Neural cell (in vitro differentiated cells): ENCODE results near the gene PRSS21. TPM values are rescaled to one million over a fixed set of nuclear protein-coding genes. Genes with fewer than 3 reads are reported as not detected.

Experiments
- H2AFZ ChIP-seq: fragments of 200-600, 300-800 bp; sonication (generic), shearing (Covaris generic); 2 replicates; pipeline ENCODE4 v1.6.0; 2014; ENCODE audit warnings: low read depth, mild to moderate bottlenecking, antibody characterized with exemption, low read length, moderate library complexity
- H3F3A ChIP-seq: fragments of 200-600 bp; shearing (Covaris generic); 2 replicates; pipeline ENCODE4 v1.6.1; 2016; ENCODE audit warnings: mild to moderate bottlenecking, moderate library complexity, mixed read lengths, antibody characterized with exemption, low read length; ENCODE audit not compliant: insufficient read depth, poor library complexity, severe bottlenecking
- H3K27ac ChIP-seq: fragments of 200-600, 300-800 bp; sonication (generic), shearing (Covaris generic); 2 replicates; pipeline ENCODE4 v1.5.1; 2014; ENCODE audit warnings: mild to moderate bottlenecking, low read length, moderate library complexity
- H3K27me3 ChIP-seq: fragments of 300-800, 200-600 bp; sonication (generic), shearing (Covaris generic); 2 replicates; pipeline ENCODE4 v1.6.0; 2014; ENCODE audit warnings: mild to moderate bottlenecking, low read depth, low read length, moderate library complexity; ENCODE audit not compliant: insufficient read depth
- H3K36me3 ChIP-seq: fragments of 300-800, 200-600 bp; sonication (generic), shearing (Covaris generic); 2 replicates; pipeline ENCODE4 v1.5.1; 2014; ENCODE audit warnings: mild to moderate bottlenecking, antibody characterized with exemption, low read length, moderate library complexity; ENCODE audit not compliant: insufficient read depth
- H3K4me2 ChIP-seq: fragments of 300-800, 200-600 bp; sonication (generic), shearing (Covaris generic); 2 replicates; pipeline ENCODE4 v1.6.0; 2014; ENCODE audit warnings: mild to moderate bottlenecking, low read length
- H3K4me3 ChIP-seq: fragments of 300-800, 200-600 bp; sonication (generic), shearing (Covaris generic); 2 replicates; pipeline ENCODE4 v1.5.1; 2014; ENCODE audit warnings: mild to moderate bottlenecking, low read length, moderate library complexity
- H3K79me2 ChIP-seq: fragments of 200-600 bp; shearing (Covaris generic); replicated peaks from 2 replicates; pipeline ENCODE4 v1.6.0; 2014; ENCODE audit warnings: mild to moderate bottlenecking, low read length, moderate library complexity; ENCODE audit not compliant: insufficient read depth
- H3K9ac ChIP-seq: fragments of 300-800, 200-600 bp; sonication (generic), shearing (Covaris generic); 2 replicates; pipeline ENCODE4 v1.6.1; 2016; ENCODE audit warnings: mild to moderate bottlenecking, low read length, mixed read lengths
- H3K9me2 ChIP-seq: fragments of 200-600 bp; shearing (Covaris generic); 2 replicates; pipeline ENCODE4 v1.6.1; 2016; ENCODE audit warnings: mild to moderate bottlenecking, low read length, mixed read lengths; ENCODE audit not compliant: insufficient read depth
- H3K9me3 ChIP-seq: fragments of 200-600, 300-800 bp; sonication (generic), shearing (Covaris generic); 2 replicates; pipeline ENCODE4 v1.6.1; 2016; ENCODE audit warnings: mild to moderate bottlenecking, mixed run types, low read length, moderate library complexity, mixed read lengths
- H4K20me1 ChIP-seq: fragments of 200-600 bp; shearing (Covaris generic); 2 replicates; pipeline ENCODE4 v1.6.1; 2016; ENCODE audit warnings: mild to moderate bottlenecking, mixed run types; ENCODE audit not compliant: insufficient read depth
- EP300 ChIP-seq: fragments of 450-650 bp; conservative IDR thresholded peaks from 2 replicates; pipeline ENCODE4 v1.6.1; 2014; ENCODE audit warnings: antibody characterized with exemption, mild to moderate bottlenecking, moderate library complexity; ENCODE audit not compliant: poor library complexity, severe bottlenecking
- EZH2 ChIP-seq: fragments of 200-600, 300-800 bp; shearing (Covaris generic), sonication (generic); IDR thresholded peaks from 2 replicates; pipeline ENCODE4 v1.6.1; 2014; ENCODE audit warnings: antibody characterized with exemption, low read length, borderline replicate concordance, mild to moderate bottlenecking; ENCODE audit not compliant: insufficient read depth, poor library complexity, severe bottlenecking
- MXI1 ChIP-seq: fragments of 450-650 bp; conservative IDR thresholded peaks from 2 replicates; pipeline ENCODE4 v1.6.1; 2014; ENCODE audit warnings: antibody characterized with exemption, mild to moderate bottlenecking; ENCODE audit not compliant: poor library complexity, severe bottlenecking
- POLR2AphosphoS5 ChIP-seq: IDR thresholded peaks from 2 replicates; pipeline ENCODE4 v1.6.1; 2012
- RAD21 ChIP-seq: fragments of 450-650 bp; conservative IDR thresholded peaks from 2 replicates; pipeline ENCODE4 v1.6.1; 2014; ENCODE audit warnings: antibody characterized with exemption, mild to moderate bottlenecking, moderate library complexity
- SMC3 ChIP-seq: fragments of 450-650 bp; conservative IDR thresholded peaks from 2 replicates; pipeline ENCODE4 v1.6.1; 2014; ENCODE audit warnings: antibody characterized with exemption, mild to moderate bottlenecking, moderate library complexity; ENCODE audit not compliant: poor library complexity
- TAF1 ChIP-seq: IDR thresholded peaks from 2 replicates; pipeline ENCODE4 v1.6.1; 2012; ENCODE audit warnings: low read depth
- polyA plus RNA-seq: library from polyadenylated mRNA; depleted of rRNA; stranded (reverse); fragments of >200 nt; gene quantifications from 2 replicates; pipeline ENCODE4 v1.2.3, GENCODE V29; 2014
- small RNA-seq, 3 experiments: library from RNA; depleted of rRNA; stranded (forward); fragments of <200 nt; gene quantifications; one replicate each; pipeline ENCODE3, GENCODE V24; 2012
- TF ChIP-seq, protein P1 (sequence below): fragments of 450-650 bp; IDR thresholded peaks from 2 replicates; pipeline ENCODE4 v1.5.1; 2014; ENCODE audit warnings: antibody characterized with exemption, mild to moderate bottlenecking, moderate library complexity; ENCODE audit not compliant: poor library complexity, severe bottlenecking
- TF ChIP-seq, protein P2 (sequence below): IDR thresholded peaks from 2 replicates; pipeline ENCODE4 v1.6.1; 2012; ENCODE audit warnings: borderline replicate concordance

Gene PRSS21
- polyA plus RNA-seq, 1 donor from 2014 or later, result not detected

DNA sequence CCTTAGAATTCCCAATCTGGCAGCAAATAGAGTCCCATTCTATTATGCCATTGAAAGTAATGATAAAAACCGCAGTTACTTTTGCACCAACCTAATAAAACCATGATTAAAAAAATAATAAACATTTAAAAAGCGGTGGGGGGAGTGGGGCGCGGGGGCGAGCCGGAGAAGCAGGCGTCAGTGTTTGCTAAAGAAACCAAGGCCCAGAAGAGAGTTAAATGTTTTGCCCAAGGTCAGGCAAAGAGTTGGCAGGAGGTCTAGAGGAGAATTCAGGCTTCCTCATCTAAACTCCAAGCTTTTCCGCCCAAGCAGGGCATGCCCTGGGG is 50.6 kb downstream of the PRSS21 start:
- Histone ChIP-seq H3K79me2 (no peaks in the 10 kb centered on the region), H3K9me3 (no peaks in the 10 kb centered on the region), H3F3A (no peaks in the 10 kb centered on the region), H3K27me3 (peaks cover 25% of the 10 kb centered on the region), H3K4me2 (peak overlapping the region; percentile 57), H3K9ac (peak overlapping the region; percentile 76), H4K20me1 (no peaks in the 10 kb centered on the region), H3K9me2 (no peaks in the 10 kb centered on the region), H3K36me3 (no peaks in the 10 kb centered on the region), H2AFZ (peak overlapping the region; percentile 52), H3K4me3 (peak overlapping the region; percentile 71), H3K27ac (peak overlapping the region; percentile 63)
- TF ChIP-seq POLR2AphosphoS5 (no peak), EP300 (no peak), MXI1 (no peak), SMC3 (no peak), TAF1 (no peak)
- TF ChIP-seq, protein P1, sequence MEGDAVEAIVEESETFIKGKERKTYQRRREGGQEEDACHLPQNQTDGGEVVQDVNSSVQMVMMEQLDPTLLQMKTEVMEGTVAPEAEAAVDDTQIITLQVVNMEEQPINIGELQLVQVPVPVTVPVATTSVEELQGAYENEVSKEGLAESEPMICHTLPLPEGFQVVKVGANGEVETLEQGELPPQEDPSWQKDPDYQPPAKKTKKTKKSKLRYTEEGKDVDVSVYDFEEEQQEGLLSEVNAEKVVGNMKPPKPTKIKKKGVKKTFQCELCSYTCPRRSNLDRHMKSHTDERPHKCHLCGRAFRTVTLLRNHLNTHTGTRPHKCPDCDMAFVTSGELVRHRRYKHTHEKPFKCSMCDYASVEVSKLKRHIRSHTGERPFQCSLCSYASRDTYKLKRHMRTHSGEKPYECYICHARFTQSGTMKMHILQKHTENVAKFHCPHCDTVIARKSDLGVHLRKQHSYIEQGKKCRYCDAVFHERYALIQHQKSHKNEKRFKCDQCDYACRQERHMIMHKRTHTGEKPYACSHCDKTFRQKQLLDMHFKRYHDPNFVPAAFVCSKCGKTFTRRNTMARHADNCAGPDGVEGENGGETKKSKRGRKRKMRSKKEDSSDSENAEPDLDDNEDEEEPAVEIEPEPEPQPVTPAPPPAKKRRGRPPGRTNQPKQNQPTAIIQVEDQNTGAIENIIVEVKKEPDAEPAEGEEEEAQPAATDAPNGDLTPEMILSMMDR, result no peak

DNA sequence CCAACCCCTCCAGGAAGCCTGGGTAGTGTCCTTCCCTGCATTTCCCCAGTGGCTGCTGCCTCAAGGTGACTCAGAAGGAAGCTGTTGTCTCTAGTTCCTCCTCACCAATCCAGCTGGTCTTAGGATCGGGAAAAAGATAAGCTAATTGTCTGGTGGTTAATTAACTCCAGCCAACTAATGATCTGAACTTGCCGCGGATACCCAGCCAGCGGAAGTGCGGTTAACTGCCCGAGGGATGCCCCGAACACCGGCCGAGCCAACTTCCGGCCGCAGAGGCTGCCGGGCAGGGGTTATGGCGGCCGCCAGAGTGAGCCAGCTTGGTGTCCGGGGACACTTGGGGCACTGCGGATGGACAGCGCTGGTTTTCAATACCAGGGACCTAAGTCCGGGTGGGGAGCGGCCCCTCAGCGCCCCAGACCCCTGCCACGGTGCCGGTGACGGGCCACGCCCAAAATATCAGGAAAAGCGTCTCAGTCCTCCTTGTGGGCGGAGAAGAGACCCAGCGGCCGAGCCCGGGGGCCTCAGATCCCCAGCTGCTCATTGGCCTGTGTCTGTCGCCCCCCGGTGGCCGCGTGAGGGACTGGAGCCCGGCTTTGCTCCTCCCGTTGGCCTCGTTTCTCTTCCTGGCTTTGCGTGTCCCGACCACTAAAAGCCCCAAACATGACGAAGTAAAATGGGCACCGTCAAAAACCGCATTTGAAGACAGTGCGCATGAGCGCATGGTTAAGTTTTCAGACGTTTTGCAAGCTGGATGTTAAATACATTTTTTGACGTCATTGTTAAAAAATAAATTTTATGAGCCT is 51.2 kb downstream of the PRSS21 start:
- H3K9ac ChIP-seq, result peak overlapping the region; percentile 76
- H3K4me3 ChIP-seq, result peak overlapping the region; percentile 71
- peak overlapping the region; percentile 63 for H3K27ac ChIP-seq
- no peaks in the 10 kb centered on the region for H3F3A ChIP-seq
- no peaks in the 10 kb centered on the region for H3K79me2 ChIP-seq
- H2AFZ ChIP-seq, result peak overlapping the region; percentile 52
- H3K36me3 ChIP-seq, result no peaks in the 10 kb centered on the region
- H4K20me1 ChIP-seq, result no peaks in the 10 kb centered on the region
- peaks cover 27% of the 10 kb centered on the region for H3K27me3 ChIP-seq
- peak overlapping the region; percentile 57 for H3K4me2 ChIP-seq
- peak; percentile 53 for TF ChIP-seq TAF1
- TF ChIP-seq, protein P2, sequence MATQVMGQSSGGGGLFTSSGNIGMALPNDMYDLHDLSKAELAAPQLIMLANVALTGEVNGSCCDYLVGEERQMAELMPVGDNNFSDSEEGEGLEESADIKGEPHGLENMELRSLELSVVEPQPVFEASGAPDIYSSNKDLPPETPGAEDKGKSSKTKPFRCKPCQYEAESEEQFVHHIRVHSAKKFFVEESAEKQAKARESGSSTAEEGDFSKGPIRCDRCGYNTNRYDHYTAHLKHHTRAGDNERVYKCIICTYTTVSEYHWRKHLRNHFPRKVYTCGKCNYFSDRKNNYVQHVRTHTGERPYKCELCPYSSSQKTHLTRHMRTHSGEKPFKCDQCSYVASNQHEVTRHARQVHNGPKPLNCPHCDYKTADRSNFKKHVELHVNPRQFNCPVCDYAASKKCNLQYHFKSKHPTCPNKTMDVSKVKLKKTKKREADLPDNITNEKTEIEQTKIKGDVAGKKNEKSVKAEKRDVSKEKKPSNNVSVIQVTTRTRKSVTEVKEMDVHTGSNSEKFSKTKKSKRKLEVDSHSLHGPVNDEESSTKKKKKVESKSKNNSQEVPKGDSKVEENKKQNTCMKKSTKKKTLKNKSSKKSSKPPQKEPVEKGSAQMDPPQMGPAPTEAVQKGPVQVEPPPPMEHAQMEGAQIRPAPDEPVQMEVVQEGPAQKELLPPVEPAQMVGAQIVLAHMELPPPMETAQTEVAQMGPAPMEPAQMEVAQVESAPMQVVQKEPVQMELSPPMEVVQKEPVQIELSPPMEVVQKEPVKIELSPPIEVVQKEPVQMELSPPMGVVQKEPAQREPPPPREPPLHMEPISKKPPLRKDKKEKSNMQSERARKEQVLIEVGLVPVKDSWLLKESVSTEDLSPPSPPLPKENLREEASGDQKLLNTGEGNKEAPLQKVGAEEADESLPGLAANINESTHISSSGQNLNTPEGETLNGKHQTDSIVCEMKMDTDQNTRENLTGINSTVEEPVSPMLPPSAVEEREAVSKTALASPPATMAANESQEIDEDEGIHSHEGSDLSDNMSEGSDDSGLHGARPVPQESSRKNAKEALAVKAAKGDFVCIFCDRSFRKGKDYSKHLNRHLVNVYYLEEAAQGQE, result peak; percentile 60
- peak; percentile 71 for TF ChIP-seq POLR2AphosphoS5
- peak; percentile 57 for TF ChIP-seq EP300
- TF ChIP-seq RAD21, result peak; percentile 90
- no peak for TF ChIP-seq EZH2
- TF ChIP-seq, protein P1, result peak; percentile 96
- peak; percentile 86 for TF ChIP-seq SMC3
- peak; percentile 61 for TF ChIP-seq MXI1
- H3K9me2 ChIP-seq, result no peaks in the 10 kb centered on the region
- no peaks in the 10 kb centered on the region for H3K9me3 ChIP-seq

Small RNAs within 50 kb of the gene (small RNA-seq; reads per million reads assigned to genes)
- 0 to 1.4 (median 0.08) reads per million in 3 experiments for gene SNORA3C

Other genes with a start within 250 kb of the PRSS21 start
- 42.7 and 43.6 TPM in 2 replicates for gene KCTD5, start 134.7 kb upstream of the PRSS21 start, polyA plus RNA-seq
- 3.0 and 5.9 TPM in 2 replicates for gene PRSS27, start 97.0 kb upstream of the PRSS21 start, polyA plus RNA-seq
- 40.0 and 58.2 TPM in 2 replicates for gene SRRM2, start 64.6 kb upstream of the PRSS21 start, polyA plus RNA-seq
- 513 and 520 TPM in 2 replicates for gene ELOB, start 40.0 kb upstream of the PRSS21 start, polyA plus RNA-seq
- gene PRSS33, start 29.7 kb upstream of the PRSS21 start, polyA plus RNA-seq, result not detected in 2 replicates
- not detected in 2 replicates for gene PRSS41, start 18.8 kb upstream of the PRSS21 start, polyA plus RNA-seq
- gene ZG16B, start 13.1 kb downstream of the PRSS21 start, polyA plus RNA-seq, result not detected in 2 replicates
- not detected in 2 replicates for gene PRSS22, start 40.9 kb downstream of the PRSS21 start, polyA plus RNA-seq
- gene FLYWCH2, start 66.0 kb downstream of the PRSS21 start, polyA plus RNA-seq, result 193 and 211 TPM in 2 replicates
- 33.0 and 41.4 TPM in 2 replicates for gene FLYWCH1, start 94.7 kb downstream of the PRSS21 start, polyA plus RNA-seq
- 0.71 TPM in 1 of 2 replicates, not detected in the other for gene KREMEN2, start 147.0 kb downstream of the PRSS21 start, polyA plus RNA-seq
- 47.8 and 55.8 TPM in 2 replicates for gene PAQR4, start 152.1 kb downstream of the PRSS21 start, polyA plus RNA-seq
- 2.9 and 5.9 TPM in 2 replicates for gene PKMYT1, start 163.2 kb downstream of the PRSS21 start, polyA plus RNA-seq
- gene CLDN9, start 195.7 kb downstream of the PRSS21 start, polyA plus RNA-seq, result not detected in 2 replicates
- 1.1 TPM in 1 of 2 replicates, not detected in the other for gene CLDN6, start 200.9 kb downstream of the PRSS21 start, polyA plus RNA-seq
- gene TNFRSF12A, start 203.1 kb downstream of the PRSS21 start, polyA plus RNA-seq, result 2.0 and 2.3 TPM in 2 replicates
- gene HCFC1R1, start 206.7 kb downstream of the PRSS21 start, polyA plus RNA-seq, result 19.0 and 23.7 TPM in 2 replicates
- gene THOC6, start 206.8 kb downstream of the PRSS21 start, polyA plus RNA-seq, result 11.4 and 23.0 TPM in 2 replicates
- gene BICDL2, start 219.7 kb downstream of the PRSS21 start, polyA plus RNA-seq, result 0.37 TPM in 1 of 2 replicates, not detected in the other
- not detected in 2 replicates for gene MMP25, start 229.3 kb downstream of the PRSS21 start, polyA plus RNA-seq
- gene IL32, start 248.4 kb downstream of the PRSS21 start, polyA plus RNA-seq, result not detected in 2 replicates